Measurements from ENCODE around the gene KLHL29.

The KLHL29 gene

DNA sequence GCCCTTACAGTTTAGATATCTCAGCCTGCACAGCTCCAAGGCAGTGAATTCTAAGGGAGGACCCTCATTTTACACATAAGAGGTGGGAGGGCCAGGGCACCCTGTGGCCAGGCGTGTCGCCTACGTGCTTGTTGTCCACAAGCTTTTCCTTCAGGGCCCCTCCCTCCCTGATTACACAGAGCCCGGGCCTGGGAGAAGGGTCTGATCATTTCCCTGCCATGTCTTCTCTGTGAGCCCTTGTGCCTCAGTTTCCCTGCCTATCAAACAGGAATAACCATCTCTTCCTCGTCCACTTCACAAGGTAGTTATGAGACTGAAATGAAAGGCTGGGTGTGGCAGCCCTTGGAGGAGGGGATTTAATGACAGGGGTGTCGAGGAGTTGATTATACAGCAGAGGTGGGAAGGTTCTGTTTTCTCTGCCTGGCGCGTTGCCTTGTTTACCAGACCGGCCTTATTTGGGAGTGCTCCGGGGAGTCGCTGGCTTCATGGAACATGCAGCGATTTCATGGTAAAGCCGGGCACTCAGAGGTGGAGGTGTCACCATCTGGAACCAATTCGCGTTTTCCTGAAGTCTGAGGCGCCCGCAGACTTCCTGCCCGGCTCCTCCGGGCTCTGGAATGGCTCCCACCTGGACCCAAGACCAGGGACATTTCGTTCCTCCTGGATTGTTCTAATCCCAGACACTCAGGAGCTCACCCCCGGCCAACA lies 208.9 kb downstream of the KLHL29 start:
- no peak for DNase-seq (ENCODE audit: low spot score)

DNA sequence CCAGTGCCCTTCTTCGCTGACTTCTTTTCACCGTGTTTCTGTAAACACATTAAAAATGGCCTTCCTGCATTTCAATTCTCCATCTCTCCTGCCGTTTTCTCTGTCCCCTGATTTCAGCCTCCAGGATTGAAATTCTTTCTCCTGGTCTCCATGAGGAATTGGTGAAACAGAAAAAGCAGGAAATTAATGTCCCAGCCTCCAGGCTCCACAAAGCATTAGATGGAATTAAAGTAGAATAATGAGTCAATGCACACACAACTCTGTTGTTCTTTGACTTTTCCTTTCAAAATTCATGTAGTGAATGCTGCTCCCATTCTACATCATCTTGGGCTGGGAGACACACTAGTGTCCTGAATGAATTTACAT lies 209.5 kb downstream of the KLHL29 start:
- DNase-seq (ENCODE audit: low spot score): no peak

DNA sequence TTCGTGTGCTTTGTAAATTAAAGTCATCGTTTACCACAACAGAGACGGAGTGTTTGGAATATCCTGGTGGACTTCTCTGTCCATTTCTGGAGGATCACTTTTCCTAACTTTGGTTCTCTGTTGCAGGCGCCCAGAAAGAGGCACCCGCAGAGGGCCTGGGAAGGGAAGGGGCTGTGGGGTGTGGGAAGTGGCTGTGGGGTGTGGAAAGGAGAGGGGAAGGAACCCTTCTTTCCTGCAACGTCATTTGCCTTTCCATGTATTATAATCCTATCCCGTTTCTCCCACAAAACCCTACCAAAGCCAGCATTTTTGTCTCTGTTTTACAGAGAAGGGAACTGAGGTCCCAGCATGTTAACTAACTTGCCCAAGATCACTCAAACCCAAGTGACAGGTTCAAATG lies 210.0 kb downstream of the KLHL29 start:
- no peak for DNase-seq (ENCODE audit: low spot score)

- peak; percentile 68 for DNase-seq (ENCODE audit: low spot score)
Measured at GRCh38 chr2:23595601-23596251, 210.7 kb downstream of the KLHL29 start.

DNA sequence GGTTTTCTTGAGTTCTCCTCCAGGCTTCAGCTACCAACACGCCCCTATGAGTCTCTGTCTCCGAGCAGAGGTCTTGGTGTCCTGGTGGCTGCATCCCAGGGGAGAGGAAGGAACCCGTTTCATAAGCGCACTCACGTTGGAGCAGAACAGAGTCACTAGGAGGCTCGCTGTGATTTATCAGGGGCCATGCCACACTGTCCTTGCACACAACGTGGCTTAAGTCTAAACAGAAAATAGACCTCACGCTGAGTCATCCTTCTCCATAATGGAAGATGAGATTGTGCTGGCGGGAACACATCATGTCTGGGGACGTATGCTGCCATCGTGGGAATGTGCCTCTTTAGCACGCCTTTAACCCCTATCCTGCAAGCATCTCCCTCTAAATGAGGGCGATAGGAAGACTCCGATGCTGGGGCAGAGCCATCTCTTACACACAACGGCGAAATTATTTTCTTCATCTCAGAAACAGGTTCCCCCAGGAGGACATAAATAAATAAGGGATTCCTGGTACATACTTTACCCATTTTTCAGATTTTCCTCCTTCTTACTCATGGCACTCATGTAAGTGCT lies 211.4 kb downstream of the KLHL29 start:
- DNase-seq (ENCODE audit: low spot score): no peak

DNA sequence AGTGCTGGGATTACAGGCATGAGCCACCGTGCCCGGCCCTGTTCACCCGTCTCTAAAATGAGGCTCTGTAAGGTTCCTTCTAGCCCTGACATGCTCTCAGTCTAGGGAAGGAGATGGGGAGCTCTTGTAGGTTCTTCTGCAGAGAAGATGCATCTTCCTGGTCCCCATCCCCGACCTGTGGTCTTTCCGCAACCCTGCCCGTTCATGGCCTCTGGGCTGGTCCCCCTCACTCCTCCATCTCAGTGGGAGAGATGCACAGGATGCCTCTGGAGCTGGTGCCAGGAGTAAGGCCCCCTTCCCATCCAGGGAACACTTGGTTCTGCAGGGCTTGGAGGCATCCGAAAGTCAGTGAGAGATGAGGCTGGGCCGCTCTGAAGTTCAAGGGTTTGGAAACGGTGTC lies 212.7 kb downstream of the KLHL29 start:
- DNase-seq (ENCODE audit: low spot score): no peak

DNA sequence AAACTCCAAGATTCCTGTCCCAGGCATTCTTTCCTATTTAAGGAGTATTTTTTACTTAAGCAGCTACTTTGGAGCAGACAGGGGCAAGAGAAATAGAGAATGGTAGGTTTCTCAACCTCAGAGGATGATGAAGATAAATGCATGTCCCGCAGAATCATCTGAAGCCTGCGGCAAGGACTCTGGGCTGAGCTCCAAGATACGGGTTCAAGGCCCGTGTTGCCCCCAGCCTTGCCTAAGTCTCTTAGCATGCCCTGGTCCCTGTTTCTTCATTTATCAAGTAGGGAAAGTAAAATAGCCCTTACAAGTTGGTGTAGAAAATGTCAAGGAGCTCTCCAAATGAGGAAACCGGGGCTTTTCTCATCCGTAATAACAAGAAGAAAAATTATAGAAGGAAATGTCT lies 214.0 kb downstream of the KLHL29 start:
- no peak for DNase-seq (ENCODE audit: low spot score)

DNA sequence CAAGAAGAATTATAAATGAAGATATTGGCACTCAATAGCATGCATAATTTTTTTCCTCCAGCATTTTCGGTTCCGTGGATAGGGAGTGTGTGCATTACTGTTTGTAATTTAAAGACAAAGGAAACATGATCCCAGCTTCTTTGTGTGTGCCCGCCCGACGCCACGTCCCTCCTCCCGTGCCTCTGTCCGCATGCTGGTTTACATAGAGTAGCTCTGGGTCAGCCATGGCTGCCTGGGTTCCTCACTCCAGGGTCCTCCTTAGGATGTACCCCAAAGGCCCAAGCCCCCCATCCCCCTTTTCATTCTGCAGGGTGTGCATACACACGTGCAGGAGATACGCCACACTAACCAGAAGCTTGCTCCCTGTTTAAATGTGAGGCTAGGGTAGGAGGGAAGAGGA lies 214.7 kb downstream of the KLHL29 start:
- no peak for DNase-seq (ENCODE audit: low spot score)

DNA sequence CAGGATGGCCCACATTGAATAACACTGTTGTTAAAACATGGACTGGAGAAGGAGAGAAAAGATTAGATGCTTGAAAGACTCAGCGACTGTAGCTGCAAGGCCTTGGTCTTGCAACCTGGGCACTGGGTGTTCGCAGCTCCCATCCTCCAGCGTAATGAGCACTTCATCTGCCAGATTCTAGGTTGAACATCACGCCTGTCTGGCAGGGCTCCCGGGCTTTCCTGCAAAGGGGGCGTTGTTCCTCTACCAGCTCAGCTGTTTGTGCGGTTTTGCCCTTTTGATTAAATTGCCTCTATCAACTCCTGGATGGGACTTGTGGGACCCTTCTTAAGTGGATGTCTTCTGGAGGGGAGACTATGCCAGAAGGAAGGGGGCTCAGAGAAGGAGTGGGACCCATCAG lies 215.4 kb downstream of the KLHL29 start:
- DNase-seq (ENCODE audit: low spot score): no peak

- no peak for DNase-seq (ENCODE audit: low spot score)
Measured at GRCh38 chr2:23601301-23601965, 216.5 kb downstream of the KLHL29 start.

- no peak for DNase-seq (ENCODE audit: low spot score)
Measured at GRCh38 chr2:23602116-23602515, 217.1 kb downstream of the KLHL29 start.

- no peak for DNase-seq (ENCODE audit: low spot score)
Measured at GRCh38 chr2:23603156-23603555, 218.2 kb downstream of the KLHL29 start.

DNA sequence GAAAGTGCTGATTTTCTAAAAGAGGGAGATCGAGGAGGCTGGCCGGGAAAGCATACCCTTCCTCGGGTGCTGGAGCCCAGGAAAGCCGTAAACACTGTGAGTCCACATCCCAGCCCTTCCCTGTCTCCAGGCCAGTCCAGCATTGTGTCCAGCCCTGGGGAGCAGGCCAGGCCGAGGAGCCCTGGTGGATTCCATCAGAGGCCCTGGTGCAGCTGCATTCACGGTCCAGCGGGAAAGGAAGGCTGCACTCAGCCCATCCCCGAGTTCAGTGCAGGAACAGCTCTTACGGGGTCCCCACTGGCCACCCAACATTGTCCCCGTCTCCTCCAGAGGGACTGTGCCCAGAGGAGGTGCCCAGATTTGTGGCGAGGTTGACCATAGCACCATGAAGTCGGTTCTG lies 218.6 kb downstream of the KLHL29 start:
- DNase-seq (ENCODE audit: low spot score): no peak

DNA sequence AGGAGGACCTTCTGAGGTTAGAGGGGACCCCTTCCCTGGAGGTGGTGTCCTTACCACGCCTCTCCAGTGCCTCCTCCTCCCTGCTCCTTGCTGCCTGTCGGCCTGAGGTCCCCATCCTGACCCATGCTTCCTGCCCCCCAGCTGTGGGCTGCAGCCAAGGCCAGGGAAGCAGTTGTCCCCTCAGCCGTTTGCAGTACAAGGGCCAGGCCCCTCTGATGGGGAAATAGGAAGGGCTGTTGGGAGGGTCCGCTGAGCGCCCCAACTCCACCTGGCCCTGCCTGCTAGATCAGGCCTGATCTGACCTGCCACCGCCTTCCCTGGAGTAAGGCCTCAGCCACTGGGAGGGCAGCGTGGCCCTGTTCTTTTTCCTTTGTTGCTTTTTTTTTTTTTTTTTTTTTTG lies 219.8 kb downstream of the KLHL29 start:
- no peak for DNase-seq (ENCODE audit: low spot score)

GRCh38 chr2:23605236-23605635 lies 220.3 kb downstream of the KLHL29 start:
- DNase-seq (ENCODE audit: low spot score): no peak

DNA sequence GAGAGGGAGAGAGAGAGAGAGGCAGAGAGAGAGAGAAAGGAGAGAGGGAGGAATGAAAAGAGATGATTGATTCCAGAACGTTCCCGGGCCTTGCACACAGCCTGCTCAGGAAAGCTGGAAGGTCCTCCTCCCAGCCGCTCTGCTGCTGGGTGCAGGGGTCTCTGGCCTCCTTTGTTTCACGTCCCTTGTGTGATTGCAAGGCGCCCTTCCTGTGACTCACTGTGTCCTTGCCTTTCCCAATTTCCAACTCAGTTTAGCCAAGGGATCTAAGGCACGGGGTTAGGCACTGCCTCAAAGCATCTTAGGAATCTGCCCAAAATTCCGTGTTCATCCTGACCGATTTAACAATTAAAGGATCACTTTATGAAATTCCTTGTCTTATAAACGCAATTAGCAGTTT lies 221.2 kb downstream of the KLHL29 start:
- no peak for DNase-seq (ENCODE audit: low spot score)

GRCh38 chr2:23606968-23607367 lies 222.0 kb downstream of the KLHL29 start:
- no peak for DNase-seq (ENCODE audit: low spot score)

DNA sequence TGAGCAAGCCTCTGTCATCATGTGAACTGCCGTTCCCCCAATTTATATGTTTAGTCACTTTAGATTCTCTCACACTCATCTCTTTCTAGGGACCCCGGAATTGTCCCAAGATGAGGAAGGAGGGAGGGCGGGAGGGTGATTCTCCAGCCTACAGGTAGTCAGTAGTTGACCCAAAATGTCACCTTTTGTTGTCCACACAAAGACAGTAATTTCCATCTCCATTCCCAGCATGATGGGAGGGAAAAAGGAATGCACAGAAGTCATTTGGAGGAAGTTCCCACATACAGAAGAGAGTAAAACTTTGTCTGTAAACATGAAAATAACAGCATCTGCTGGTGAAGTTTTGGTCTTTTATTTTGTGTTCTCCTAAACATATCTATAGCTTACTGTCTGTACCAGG lies 222.9 kb downstream of the KLHL29 start:
- no peak for DNase-seq (ENCODE audit: low spot score)

GRCh38 chr2:23609254-23609653 lies 224.3 kb downstream of the KLHL29 start:
- no peak for DNase-seq (ENCODE audit: low spot score)

DNA sequence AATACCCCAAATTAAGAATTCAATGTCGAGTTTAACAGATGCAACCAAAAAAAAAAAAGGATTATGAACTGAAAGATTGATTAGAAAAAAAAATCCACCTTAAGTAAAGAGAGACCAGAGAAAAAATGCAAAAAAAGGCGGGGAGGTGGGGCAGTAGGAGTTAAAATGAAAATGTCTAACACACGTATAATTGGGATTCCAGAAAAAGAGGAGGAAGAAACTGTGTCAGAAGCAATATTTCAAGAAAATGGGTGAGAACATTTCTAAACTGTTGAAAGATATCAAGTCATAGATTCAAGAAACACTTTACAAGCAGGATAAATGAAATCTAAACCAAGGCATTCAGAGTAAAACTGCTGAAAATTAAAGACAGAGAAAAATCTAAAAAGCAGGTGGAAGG lies 226.9 kb downstream of the KLHL29 start:
- no peak for DNase-seq (ENCODE audit: low spot score)

DNA sequence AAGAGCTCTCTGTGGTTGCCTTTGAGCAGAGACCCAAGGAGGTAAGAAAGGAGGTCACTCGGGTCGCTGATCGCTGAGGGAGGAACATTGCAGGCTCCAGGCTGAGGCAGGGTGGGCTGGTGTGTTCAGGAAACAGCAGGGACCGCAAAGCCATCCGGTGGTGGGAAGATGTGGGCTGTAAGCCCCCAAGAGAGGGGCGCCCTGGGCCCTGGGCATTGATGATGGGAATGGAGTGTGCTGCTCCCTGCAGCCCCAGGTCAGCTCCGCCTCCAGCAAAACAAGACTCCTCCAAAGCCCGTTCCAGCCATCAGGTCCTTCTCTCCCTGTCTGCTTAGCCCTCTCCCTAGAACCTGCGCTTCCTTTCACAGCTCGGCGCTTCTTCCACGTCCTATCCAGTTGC lies 229.7 kb downstream of the KLHL29 start:
- no peak for DNase-seq (ENCODE audit: low spot score)

DNA sequence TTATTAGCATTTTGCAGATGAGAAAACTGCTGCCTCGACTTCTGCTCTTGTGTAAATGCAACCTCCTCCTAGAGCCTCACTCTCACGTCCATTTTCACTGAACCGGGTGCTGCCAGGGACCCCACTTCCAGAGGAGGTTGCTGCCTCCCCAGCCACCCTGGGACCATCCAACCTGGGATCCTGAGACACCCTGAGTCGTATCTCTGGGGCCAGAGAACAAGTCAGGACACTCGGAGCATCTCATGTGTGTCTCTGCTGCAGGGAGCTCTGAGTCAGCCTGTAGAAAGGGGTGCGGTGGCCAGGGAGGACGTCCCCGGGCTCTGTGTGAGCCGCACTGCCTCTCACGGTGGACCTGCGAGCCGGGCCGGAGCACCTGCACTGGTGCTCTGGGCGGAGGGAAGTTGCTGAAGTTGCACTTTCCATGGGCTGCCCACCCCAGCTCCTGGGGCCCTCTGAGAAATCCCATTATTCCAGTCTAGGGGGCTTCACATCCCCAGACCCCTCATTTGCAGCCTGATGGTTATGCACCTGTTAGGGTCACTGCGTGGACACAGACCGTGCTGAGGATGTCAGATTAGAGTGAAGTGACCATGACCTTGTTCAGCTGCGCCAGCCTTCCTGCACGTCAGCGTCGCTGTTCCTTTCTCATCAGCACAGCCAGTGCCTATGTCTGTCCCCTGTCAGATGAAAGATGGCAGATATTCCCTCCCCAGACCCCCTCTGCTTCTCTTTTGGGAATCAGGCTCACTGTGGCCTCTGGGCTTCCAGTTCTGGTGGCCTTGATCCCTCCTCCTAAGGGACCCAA lies 230.4 kb downstream of the KLHL29 start:
- DNase-seq (ENCODE audit: low spot score): no peak
